HG03439 (cell line): Measurements from ENCODE around the gene DUSP15.

Experiments used
- ATAC-seq: cut with Tn5 transposase; IDR thresholded peaks from one replicate; pipeline ENCODE4 v1.9.1; 2021; ENCODE audit warnings: mild to moderate bottlenecking, moderate library complexity; ENCODE audit not compliant: unreplicated experiment

The DUSP15 gene

GRCh38 chr20:31861135-31861384 is 9.3 kb downstream of the DUSP15 start:
- no peak for ATAC-seq

- no peak for ATAC-seq
Observed at GRCh38 chr20:31860390-31861134, 9.8 kb downstream of the DUSP15 start.

GRCh38 chr20:31859998-31860380 is 10.3 kb downstream of the DUSP15 start:
- no peak for ATAC-seq

GRCh38 chr20:31859266-31859997 is 10.9 kb downstream of the DUSP15 start:
- ATAC-seq: no peak

- no peak for ATAC-seq
Observed at GRCh38 chr20:31858760-31859083, 11.6 kb downstream of the DUSP15 start.

GRCh38 chr20:31857861-31858759 is 12.2 kb downstream of the DUSP15 start:
- ATAC-seq: no peak

- ATAC-seq: no peak
Observed at GRCh38 chr20:31856516-31856915, 13.8 kb downstream of the DUSP15 start.

GRCh38 chr20:31853481-31853880 is 16.8 kb downstream of the DUSP15 start:
- ATAC-seq: no peak

GRCh38 chr20:31851240-31851955 is 18.9 kb downstream of the DUSP15 start:
- ATAC-seq: no peak

- ATAC-seq: no peak
Observed at GRCh38 chr20:31849306-31849930, 20.9 kb downstream of the DUSP15 start.

- ATAC-seq: no peak
Observed at GRCh38 chr20:31848088-31848999, 22.0 kb downstream of the DUSP15 start.

GRCh38 chr20:31846793-31847138 is 23.6 kb downstream of the DUSP15 start:
- ATAC-seq: no peak

- ATAC-seq: no peak
Observed at GRCh38 chr20:31845300-31845863, 24.9 kb downstream of the DUSP15 start, which contains the start of gene FOXS1. TSS of gene FOXS1 (minus strand) at chr20:31845604. CDS start at chr20:31845542, 62 bp downstream.

GRCh38 chr20:31844737-31845299 is 25.5 kb downstream of the DUSP15 start:
- no peak for ATAC-seq

GRCh38 chr20:31843881-31844280 is 26.4 kb downstream of the DUSP15 start:
- no peak for ATAC-seq

- ATAC-seq: no peak
Observed at GRCh38 chr20:31843288-31843687, 27.0 kb downstream of the DUSP15 start.

GRCh38 chr20:31842471-31843157 is 27.7 kb downstream of the DUSP15 start:
- ATAC-seq: no peak

- ATAC-seq: no peak
Observed at GRCh38 chr20:31841928-31842327, 28.4 kb downstream of the DUSP15 start.
